T-helper 2 cell (primary cell): ENCODE results near the gene FHIT.
A peak's percentile ranks its signal among the peaks of the same experiment; 100 is the strongest.
"Not testable (repeated sequence)": the region's sequence is repeated elsewhere in the genome, so short reads cannot be mapped to it uniquely, and the experiment has no call there.

Source experiments
- DNase-seq, 5 experiments: peaks; one replicate each; pipeline versions ENCODE4 v3.0.0 to v3.0.0-alpha.2; 2012 to 2022

FHIT gene

GRCh38 chr3:60696428-60697125, 554.7 kb downstream of the FHIT start:
- DNase-seq = no peak

DNA sequence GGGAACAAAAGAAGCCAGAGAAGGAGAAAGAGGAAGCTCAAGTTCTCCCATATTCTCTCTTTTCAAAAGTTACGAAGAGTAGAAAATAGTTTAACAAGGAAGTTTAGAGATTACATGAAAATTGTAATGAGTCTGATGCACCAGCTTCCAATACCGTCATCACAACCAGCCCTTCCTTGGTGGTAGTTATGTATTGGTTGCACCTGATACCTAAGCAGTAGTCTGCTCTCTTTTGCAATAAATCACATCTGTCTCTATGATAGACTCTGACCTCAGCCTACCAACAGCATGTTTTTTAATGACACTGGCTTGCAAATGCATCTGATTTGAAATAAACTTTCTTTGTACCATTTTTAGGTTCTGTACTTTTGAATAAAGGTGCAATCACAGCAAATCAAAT, 575.8 kb downstream of the FHIT start:
- DNase-seq = no peak

DNA sequence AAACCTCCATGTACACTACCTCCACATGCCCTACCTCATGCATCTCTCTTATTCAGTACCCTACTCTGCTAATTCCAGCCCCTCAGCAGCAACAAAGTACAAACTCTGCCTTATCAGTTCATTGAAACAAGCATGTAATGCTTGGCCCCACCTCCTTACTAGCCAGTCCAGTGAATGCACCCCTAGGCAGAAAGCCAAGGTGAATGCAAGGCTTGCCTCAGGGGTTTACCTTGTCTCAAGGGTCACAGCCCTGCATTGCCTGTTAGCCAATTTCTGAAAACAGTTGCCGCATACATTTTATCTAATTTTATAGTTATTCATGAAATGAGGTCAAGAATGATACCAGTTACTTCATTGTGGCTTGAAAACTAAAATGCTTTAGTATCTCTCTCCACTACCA, 576.4 kb downstream of the FHIT start:
- DNase-seq = no peak

GRCh38 chr3:60673123-60673522, 578.1 kb downstream of the FHIT start:
- no peak for DNase-seq

GRCh38 chr3:60672337-60672736, 578.9 kb downstream of the FHIT start:
- not testable (repeated sequence) for DNase-seq

DNA sequence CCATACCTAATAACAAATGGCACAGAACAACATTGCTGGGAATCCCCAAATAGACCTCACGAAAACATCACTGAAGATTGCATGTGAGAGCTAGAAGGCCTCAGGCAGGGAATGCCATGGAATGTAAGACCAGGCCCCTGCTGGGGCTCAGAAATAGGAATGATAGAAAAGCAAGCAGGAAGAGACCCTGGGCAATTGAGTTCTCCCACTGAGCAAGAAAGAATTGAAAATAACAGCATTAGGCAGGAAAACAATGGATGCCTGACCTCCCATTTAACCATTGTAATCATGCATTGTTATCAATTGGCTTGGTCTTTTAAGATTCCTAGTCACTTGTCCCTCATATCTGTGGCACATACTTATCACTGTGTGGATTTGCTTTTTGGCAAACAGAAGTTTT, 581.6 kb downstream of the FHIT start:
- DNase-seq = no peak

GRCh38 chr3:60660026-60660425, 591.2 kb downstream of the FHIT start:
- no peak for DNase-seq

GRCh38 chr3:60659098-60659497, 592.2 kb downstream of the FHIT start:
- DNase-seq = no peak

DNA sequence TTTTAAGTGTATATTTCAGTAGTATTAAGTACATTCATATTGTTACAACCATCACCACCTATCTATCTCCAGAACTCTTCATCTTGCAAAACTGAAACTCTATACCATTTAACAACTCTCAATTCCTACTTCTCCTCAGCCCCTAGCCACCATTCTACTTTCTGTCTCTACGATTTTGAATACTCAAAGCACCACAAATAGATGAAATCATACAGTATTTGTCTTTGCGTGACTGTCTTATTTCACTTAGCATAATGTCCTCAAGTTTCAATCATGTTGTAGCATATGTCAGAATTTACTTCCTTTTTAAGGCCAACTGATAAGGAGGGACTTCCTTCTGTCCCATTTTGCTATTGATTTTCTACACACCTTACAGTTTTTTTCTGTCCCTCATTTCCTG, 593.3 kb downstream of the FHIT start:
- peak in 1 of 5 experiments; percentile 57 for DNase-seq

GRCh38 chr3:60652829-60653228, 598.4 kb downstream of the FHIT start:
- no peak for DNase-seq

DNA sequence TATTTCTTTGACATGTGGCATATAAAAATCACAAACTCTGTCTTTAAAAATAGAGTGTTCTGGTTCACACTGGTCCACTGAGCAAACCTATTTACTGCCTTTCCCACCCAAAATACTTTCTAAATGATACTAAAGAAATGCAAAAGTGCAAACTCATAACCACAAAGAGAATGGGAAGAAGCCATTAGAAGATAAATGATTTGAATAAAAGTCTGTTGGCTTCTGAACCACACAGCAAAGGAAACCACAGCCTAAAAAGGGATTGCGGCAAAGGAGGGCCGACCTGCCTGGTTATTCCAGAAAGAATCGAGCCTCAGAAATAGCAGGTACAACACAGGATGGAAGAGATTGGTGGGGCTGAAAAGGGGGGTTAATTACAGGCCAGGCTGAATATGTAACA, 599.5 kb downstream of the FHIT start:
- DNase-seq = no peak

DNA sequence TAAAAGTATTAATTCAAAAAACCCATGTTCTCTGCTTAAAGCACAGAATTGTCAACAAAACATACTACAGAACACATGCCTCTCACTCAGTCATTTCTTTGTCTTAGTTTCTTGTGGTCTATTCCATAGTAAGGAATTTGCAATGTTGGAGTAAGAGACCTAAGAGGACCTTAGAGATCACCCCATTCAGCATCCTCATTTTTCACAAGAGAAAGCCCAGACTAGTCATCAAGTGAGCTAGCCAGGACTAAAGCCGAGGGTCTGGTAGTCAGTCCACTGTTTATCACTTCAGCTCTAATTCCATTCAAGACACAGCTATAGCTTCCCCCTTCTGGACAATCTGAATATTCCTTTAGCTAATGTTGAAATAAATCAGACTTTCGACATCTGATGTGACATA, 601.1 kb downstream of the FHIT start:
- DNase-seq = no peak

GRCh38 chr3:60645801-60646200, 605.5 kb downstream of the FHIT start:
- no peak for DNase-seq

DNA sequence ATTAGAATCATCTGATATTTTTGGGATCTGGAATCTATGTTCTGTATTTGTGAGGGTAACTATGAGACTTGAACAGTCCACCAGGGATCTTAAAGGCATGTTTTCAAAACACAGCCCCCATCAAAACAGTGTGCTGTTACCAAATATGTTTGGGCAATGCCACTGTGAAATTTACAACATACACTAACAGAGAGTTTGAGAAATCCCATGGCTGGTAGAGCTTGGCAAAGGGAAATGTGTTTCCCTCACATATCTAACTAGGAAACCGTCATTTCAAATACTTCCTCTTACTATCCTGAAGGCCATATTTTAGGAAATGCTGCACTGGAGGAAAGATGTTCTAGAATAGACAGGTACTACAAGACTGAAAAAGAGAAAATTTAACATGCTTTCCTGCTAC, 607.4 kb downstream of the FHIT start:
- DNase-seq = no peak

- DNase-seq = no peak
Measured at GRCh38 chr3:60641354-60641753, 609.9 kb downstream of the FHIT start.

DNA sequence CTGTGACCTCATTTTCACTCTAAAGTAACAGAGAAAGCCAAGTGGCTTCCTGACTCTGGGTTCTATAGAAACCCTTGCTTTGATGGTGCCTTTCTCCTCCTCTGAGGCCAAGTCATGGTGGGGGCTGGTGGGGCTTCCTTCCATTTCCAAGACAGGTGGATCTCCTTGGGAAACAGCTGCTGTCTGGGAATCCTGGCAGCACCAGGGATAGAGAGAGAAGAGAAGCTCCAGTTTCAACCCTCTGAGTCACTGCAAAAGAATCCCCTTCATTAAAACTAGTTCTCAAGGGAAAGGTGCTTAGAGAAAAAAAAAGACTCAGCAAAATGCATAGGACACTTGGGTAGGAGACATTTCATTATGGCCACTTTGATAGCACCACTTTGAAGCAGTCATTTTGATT, 614.4 kb downstream of the FHIT start:
- no peak for DNase-seq

- DNase-seq = no peak
Measured at GRCh38 chr3:60633644-60634043, 617.6 kb downstream of the FHIT start.

DNA sequence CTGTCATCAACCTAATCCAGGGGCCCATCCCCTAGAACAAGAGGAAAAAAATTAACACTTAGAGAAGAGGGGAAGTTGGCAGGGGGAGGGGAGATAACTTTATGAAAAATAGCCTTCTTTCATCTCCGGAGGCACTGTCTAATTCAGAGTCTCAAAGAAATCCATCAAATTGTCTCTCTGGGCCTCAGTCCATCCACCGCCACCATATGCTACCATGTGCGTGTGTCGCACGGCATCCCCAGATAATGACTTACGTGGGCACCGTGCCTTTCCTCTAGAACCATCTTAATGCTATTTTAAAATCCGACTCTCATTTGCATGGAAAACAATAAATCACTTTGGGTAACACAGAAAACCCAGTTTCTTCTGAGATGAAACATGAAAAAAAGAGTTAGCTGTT, 619.7 kb downstream of the FHIT start:
- DNase-seq = no peak

- no peak for DNase-seq
Measured at GRCh38 chr3:60630953-60631352, 620.3 kb downstream of the FHIT start.

DNA sequence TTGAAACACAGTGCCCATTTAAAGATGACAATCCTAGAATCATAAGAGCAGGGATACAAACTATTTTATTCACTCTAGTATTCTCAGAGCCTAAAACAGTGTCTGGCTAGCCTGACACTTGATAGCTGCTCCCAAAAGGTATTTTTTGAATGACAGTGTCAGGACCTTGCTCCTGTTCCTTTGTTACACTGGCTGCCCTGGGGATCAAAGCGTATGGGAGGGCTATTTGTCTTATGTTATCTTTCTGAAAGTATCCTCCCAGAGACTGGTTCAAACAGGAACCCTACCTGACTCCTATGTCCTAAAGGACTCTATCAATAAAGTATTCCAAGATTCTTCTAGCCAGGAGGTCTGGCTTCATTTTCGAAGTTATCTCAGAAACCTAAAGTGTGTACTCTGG, 621.4 kb downstream of the FHIT start:
- no peak for DNase-seq

DNA sequence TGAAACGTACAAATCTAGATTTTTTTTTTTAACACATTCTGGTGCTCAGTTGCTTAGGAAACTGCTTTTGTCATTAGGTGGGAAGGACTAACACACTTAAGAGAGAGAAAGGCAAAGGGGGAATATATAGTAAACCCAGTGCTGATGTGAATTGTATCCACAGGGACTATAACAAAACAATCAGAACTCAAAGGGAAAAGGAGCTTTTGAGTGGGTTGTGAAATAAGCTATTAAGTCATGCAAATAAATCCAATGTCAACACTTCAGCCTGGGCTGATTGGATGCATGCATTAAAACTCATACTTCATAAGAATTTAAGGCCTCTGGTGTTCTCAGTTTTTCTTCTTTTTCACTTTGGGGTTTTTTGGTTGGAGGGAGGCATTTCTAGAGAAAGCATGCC, 628.9 kb downstream of the FHIT start:
- no peak for DNase-seq

- no peak for DNase-seq
Measured at GRCh38 chr3:60617188-60617587, 634.1 kb downstream of the FHIT start.

DNA sequence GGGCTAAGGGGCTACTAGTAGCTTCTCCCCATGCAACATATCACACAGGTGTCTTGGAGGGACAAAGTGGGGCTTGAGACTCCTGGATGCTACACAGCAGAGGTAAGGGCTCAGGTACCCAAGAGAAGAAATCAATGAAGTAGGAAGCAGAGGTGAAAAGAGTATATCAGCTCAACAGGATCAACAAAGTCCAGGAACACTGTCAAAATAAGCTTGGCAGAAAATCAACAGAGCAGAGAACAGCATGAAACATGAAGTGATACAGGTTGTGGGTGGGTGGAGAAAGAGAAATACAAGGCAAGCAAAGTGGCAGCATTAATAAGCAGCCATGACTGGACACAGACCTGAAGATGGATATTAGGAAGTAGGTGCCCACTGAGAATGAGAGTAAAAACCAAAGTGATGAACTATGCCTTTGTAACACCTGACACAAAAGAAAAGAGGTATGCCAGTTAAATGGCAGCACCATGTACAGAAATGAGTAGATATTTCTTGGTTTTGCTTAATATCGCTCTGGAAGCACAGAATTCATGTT, 637.4 kb downstream of the FHIT start:
- DNase-seq = no peak

DNA sequence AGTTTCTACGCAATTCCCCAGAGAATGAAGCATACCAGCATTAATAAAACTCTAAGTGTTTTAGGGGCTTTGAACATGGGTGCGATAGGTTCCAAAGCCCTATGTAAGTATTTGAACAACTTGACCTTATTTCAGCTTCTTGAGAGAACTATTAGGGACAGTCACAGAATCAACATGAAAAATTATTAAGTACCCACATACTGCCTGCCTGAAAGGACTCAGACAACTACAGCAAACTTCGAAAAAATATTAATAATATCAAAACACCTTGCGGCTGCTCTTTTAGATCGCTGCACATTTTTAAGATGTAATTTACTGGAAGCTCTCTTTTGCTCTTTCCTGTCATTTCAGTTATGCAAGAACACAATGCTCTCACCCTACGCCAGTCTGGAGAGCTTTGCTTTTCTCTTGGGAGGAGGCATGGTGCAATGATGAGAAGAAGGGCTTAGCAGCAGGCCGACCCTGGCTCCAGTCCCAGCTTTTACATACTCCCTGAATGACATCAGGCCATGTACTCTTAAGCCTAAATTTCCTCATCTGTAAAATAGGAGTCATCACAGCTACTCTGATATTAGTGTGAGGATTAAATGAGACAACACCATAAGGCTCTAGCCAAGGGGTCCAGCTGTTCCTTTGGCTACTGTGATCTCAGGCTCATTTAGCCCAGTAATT, 640.7 kb downstream of the FHIT start:
- DNase-seq = no peak

DNA sequence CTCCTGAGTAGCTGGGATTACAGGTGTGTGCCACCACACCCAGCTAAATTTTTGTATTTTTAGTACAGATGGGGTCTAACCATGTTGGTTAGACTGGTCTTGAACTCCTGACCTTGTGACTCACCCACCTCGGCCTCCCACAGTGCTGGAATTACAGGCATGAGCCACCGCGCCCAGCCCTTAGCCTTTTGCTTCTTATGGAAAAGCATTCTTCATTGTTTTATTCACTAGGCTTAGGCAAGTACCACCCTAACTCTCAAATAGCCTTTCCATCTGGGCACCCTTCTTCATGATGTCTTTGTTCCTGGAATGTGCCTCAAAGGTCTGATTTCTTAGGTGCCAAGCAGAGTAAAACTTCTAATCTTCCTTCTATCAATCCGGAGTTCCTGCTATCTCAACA, 641.8 kb downstream of the FHIT start:
- DNase-seq = no peak
